ENCODE data around the gene MARK2. TPM values are rescaled to one million over a fixed set of nuclear protein-coding genes. Genes with fewer than 3 reads are reported as not detected.

MARK2 gene
- polyA plus RNA-seq, 1 of the 3 experiments (the other 2 are of a cell fraction): 18.8 TPM

GRCh38 chr11:63907808-63908530 lies 69.1 kb downstream of the MARK2 start:
- Histone ChIP-seq H3K9me2 (no peaks in the 10 kb centered on the region), H2AFZ (ENCODE audit: low read depth) (no peak overlapping the region), H3K27me3 (ENCODE audit: insufficient read depth) (no peaks in the 10 kb centered on the region), H3K4me3 (ENCODE audit: low read depth in 2 of 2, low read length in 1 of 2) (no peak overlapping the region), H3K79me2 (ENCODE audit: insufficient read depth) (no peaks in the 10 kb centered on the region), H3K36me3 (replicated peaks in 1 of 2; ENCODE audit: control insufficient read depth in 1 of 2, insufficient read depth in 2 of 2, low read length in 1 of 2) (peaks cover 0 to 56% of the 10 kb centered on the region in 2 experiments), H3K27ac (ENCODE audit: low read depth in 2 of 2, low read length in 1 of 2) (no peak overlapping the region), H3K9me3 (no peaks in the 10 kb centered on the region), H3F3A (replicated peaks; ENCODE audit: insufficient read depth) (no peaks in the 10 kb centered on the region), H3K4me1 (ENCODE audit: control insufficient read depth in 1 of 2, insufficient read depth in 2 of 2, low read depth in 1 of 2, low read length in 1 of 2) (peaks cover 0 to 26% of the 10 kb centered on the region in 2 experiments; a peak in 1 of 4 replicates), H3K9ac (no peak overlapping the region), H4K20me1 (ENCODE audit: insufficient read depth) (no peaks in the 10 kb centered on the region), H3K4me2 (no peak overlapping the region)
- DNase-seq: no peak
- ChIA-PET CTCF (interaction anchor here (1.1 to 3.1 kb wide), 7 partner anchors 11 to 70 kb away, joined by 3 to 34 read pairs (median 6); partner anchors contain the start of gene MARK2), POLR2A (no interaction called here)
- 92% methylated on average over 15 of the region's 21 CpGs for WGBS (ENCODE audit: low lambda C conversion rate)
- TF ChIP-seq ELF1 (IDR thresholded peaks at IDR 0.05) (no peak), PBX3 (IDR thresholded peaks at IDR 0.05) (no peak), USF1 (IDR thresholded peaks at IDR 0.05; ENCODE audit: borderline replicate concordance, low read depth) (no peak), RFX5 (IDR thresholded peaks at IDR 0.05; ENCODE audit: low read length) (no peak), MXI1 (IDR thresholded peaks at IDR 0.05; ENCODE audit: low read depth, low read length) (no peak)

GRCh38 chr11:63908631-63909401 lies 69.9 kb downstream of the MARK2 start:
- H3K4me1 ChIP-seq (ENCODE audit: control insufficient read depth in 1 of 2, insufficient read depth in 2 of 2, low read depth in 1 of 2, low read length in 1 of 2): peaks cover 0 to 26% of the 10 kb centered on the region in 2 experiments; a peak in 1 of 4 replicates
- H3K9me3 ChIP-seq: no peaks in the 10 kb centered on the region
- H3K79me2 ChIP-seq (ENCODE audit: insufficient read depth): no peaks in the 10 kb centered on the region
- DNase-seq: no peak
- ChIA-PET POLR2A (interaction anchor here (0.6 to 1.6 kb wide), 8 partner anchors 9 to 1067 kb away, joined by 3 to 14 read pairs (median 4); partner anchors contain the start of genes RCOR2 and ZFTA), CTCF (interaction anchor here (1.1 to 3.0 kb wide), 8 partner anchors 9 to 245 kb away, joined by 3 to 22 read pairs (median 5); partner anchors contain the start of gene RCOR2)
- H3K9ac ChIP-seq: no peak overlapping the region
- 96% methylated on average over 28 of the region's 46 CpGs for WGBS (ENCODE audit: low lambda C conversion rate)
- no peak overlapping the region for H2AFZ ChIP-seq (ENCODE audit: low read depth)
- H3K27me3 ChIP-seq (ENCODE audit: insufficient read depth): no peaks in the 10 kb centered on the region
- no peaks in the 10 kb centered on the region for H3K9me2 ChIP-seq
- H4K20me1 ChIP-seq (ENCODE audit: insufficient read depth): no peaks in the 10 kb centered on the region
- H3F3A ChIP-seq (replicated peaks; ENCODE audit: insufficient read depth): no peaks in the 10 kb centered on the region
- H3K4me3 ChIP-seq (ENCODE audit: low read depth in 2 of 2, low read length in 1 of 2): no peak overlapping the region
- peak overlapping the region in 1 of 2 experiments; percentile 84; a peak in 2 of 4 replicates for H3K27ac ChIP-seq (ENCODE audit: low read depth in 2 of 2, low read length in 1 of 2)
- H3K4me2 ChIP-seq: no peak overlapping the region
- peaks cover 0 to 47% of the 10 kb centered on the region in 2 experiments for H3K36me3 ChIP-seq (replicated peaks in 1 of 2; ENCODE audit: control insufficient read depth in 1 of 2, insufficient read depth in 2 of 2, low read length in 1 of 2)
- TF ChIP-seq FOSL2 (IDR thresholded peaks at IDR 0.05; ENCODE audit: borderline replicate concordance, low read depth): no peak
- TF ChIP-seq IRF3 (IDR thresholded peaks at IDR 0.05; ENCODE audit: low read depth, low read length): no peak
- TF ChIP-seq EP300 (IDR thresholded peaks at IDR 0.05; ENCODE audit: borderline replicate concordance in 1 of 2, low read depth in 1 of 2, low read length in 1 of 2): no peak
- TF ChIP-seq GABPA (IDR thresholded peaks at IDR 0.05; ENCODE audit: low read depth): no peak
- no peak for TF ChIP-seq ZBTB33 (IDR thresholded peaks at IDR 0.05; ENCODE audit: borderline replicate concordance, low read depth)
- no peak for TF ChIP-seq TEAD4 (IDR thresholded peaks at IDR 0.05; ENCODE audit: borderline replicate concordance, insufficient read depth)
- TF ChIP-seq PBX3 (IDR thresholded peaks at IDR 0.05): no peak
- TF ChIP-seq FOXM1 (IDR thresholded peaks at IDR 0.05; ENCODE audit: low read depth): no peak
- no peak for TF ChIP-seq SIN3A (IDR thresholded peaks at IDR 0.05; ENCODE audit: borderline replicate concordance, low read depth, low read length)

Measured in SK-N-SH (cell line).